Activated T-helper 1 cell treated with anti-CD3 and anti-CD28 coated beads, Interleukin-12 subunit alpha, Interleukin-12 subunit beta, Interleukin-2, Interleukin-4 antibody, amounts not matched to agents 30 ng/mL and 10 ng/mL and 1 ng/mL, durations not matched to agents 14 hours and 24 hours and 36 hours (primary cell): Measurements from ENCODE around the gene UBE2D1. TPM values are rescaled to one million over a fixed set of nuclear protein-coding genes. Genes with fewer than 3 reads are reported as not detected.

Experiments
- DNase-seq: peaks from one replicate; pipeline ENCODE4 v3.0.0; 2021; ENCODE audit warnings: low spot score
- H3K27ac Mint-ChIP-seq: one replicate; pipeline ENCODE4 v1.8.0; 2021; ENCODE audit warnings: mild to moderate bottlenecking, mixed read lengths
- H3K27me3 Mint-ChIP-seq: one replicate; pipeline ENCODE4 v1.8.0; 2022; ENCODE audit warnings: mild to moderate bottlenecking, moderate library complexity, mixed read lengths; ENCODE audit not compliant: insufficient read depth
- H3K36me3 Mint-ChIP-seq: one replicate; pipeline ENCODE4 v1.8.0; 2021; ENCODE audit warnings: low read depth, mixed read lengths
- H3K4me1 Mint-ChIP-seq: one replicate; pipeline ENCODE4 v1.8.0; 2021; ENCODE audit warnings: low read depth, mixed read lengths
- H3K4me3 Mint-ChIP-seq: one replicate; pipeline ENCODE4 v1.8.0; 2021; ENCODE audit warnings: mild to moderate bottlenecking, moderate library complexity, mixed read lengths
- H3K9me3 Mint-ChIP-seq: one replicate; pipeline ENCODE4 v1.8.0; 2021; ENCODE audit warnings: mixed read lengths
- intact Hi-C: fragments of 100-400 bp; cut with micrococcal nuclease; formaldehyde crosslinking; loops from one replicate; pipeline ENCODE4 v1.15.1; 2024
- total RNA-seq: library from RNA; stranded (reverse); gene quantifications from 2 replicates; pipeline ENCODE4 v1.2.3, GENCODE V29; 2022

Gene UBE2D1
- total RNA-seq, 1 donor from 2014 or later, result 17.9 TPM

DNA sequence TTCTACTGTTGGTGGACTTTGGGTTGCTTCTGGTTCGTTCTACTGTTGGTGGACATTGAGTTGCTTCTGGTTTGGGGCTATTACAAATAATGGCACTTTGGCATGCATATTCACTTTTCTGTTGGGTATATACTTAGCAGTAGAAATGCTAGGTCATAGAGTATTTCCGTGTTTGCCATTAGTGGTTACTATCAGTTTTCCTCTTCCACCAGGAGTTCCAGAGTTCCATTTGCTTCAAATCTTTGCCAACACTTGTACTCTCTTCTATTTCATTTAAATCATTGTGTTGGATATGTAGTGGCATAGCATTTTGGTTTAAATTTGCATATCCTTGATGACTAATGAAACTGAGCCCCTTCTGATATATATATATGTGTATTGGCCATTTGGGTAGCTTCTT, 15.2 kb downstream of the UBE2D1 start:
- intact Hi-C loops, result no loop called here
- Mint-ChIP-seq H3K9me3 (no peaks in the 10 kb centered on the region), H3K4me3 (no peak overlapping the region), H3K4me1 (no peaks in the 10 kb centered on the region), H3K36me3 (peaks cover 6% of the 10 kb centered on the region), H3K27me3 (no peaks in the 10 kb centered on the region), H3K27ac (no peak overlapping the region)
- DNase-seq, result no peak

DNA sequence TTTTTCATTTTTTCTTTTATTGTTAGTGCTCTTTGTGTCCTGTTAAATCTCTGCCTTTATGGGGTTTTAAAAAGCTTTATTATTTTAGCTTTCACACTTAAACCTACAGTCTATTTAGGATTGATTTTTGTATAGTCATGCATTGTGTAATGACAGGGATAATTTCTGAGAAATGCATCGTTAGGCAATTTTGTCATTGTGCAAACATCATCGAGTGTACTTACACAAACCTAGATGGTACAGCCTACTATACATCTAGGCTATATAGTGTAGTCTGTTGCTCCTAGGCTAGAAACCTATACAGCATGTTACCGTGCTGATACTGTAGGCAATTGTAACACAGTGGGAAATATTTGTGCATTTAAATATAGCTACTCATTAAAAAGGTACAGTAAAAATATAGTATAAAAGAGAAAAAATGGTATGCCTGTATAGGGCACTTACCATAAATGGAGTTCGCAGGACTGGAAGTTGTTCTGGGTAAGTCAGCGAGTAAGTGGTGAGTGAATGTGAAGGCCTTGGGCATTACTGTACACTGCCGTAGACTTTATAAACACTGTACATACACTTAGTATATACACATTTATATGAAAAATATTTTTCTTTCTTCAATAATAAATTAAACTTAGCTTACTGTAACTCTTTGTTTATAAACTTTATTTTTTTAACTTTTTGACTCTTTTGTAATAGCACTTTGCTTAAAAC, 16.0 kb downstream of the UBE2D1 start:
- intact Hi-C loops, result no loop called here

DNA sequence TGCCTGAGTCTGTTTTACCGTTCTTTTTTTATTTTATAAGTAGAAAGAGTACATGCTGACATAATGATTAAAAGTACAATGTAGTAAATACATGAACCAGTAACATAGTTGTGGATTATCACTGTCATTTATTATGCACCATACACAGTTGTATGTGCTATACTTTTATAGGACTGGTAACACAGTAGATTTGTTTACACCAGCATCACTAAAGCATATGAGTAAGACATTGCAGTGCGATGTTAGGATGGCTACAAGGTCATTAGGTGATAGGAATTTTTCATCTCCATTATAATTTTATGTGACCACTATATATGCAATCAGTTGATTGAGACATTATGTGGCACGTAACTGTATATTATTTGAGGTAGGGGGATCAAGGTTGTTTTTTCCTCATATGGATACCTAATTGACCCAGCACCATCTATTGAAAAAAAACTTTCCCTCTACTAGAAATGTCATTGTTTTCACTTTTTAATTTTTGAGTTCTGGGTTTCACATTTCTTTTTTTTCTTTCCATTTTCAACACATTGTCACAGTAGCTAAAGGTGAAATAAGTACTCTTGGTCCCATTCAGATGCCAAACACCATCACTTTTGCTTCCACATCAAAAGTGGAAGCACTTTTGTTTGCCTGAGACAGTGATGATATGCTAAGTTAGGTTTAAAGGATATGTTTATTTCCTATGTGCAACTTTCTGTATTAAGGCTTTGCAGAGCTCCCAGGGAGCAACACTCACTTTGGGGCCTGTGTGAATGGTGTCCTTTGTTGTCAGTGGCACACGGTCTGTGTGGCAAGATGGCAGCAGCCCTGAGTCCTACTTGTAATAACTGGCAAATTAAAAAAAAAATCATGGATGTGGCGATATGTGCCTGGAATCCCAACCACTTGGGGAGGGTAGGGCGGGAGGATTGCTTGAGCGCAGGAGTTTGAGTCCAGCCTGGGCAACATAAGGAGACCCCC, 17.1 kb downstream of the UBE2D1 start:
- Mint-ChIP-seq H3K27ac (no peak overlapping the region), H3K4me3 (no peak overlapping the region), H3K36me3 (no peaks in the 10 kb centered on the region), H3K4me1 (no peaks in the 10 kb centered on the region), H3K27me3 (no peaks in the 10 kb centered on the region), H3K9me3 (no peaks in the 10 kb centered on the region)
- intact Hi-C loops, result no loop called here
- no peak for DNase-seq

More for the DNA sequence above, 16.0 kb downstream of the UBE2D1 start:
- Mint-ChIP-seq H3K36me3 (peaks cover 4% of the 10 kb centered on the region), H3K4me1 (no peaks in the 10 kb centered on the region), H3K9me3 (no peaks in the 10 kb centered on the region), H3K27ac (no peak overlapping the region), H3K4me3 (no peak overlapping the region), H3K27me3 (no peaks in the 10 kb centered on the region)
- no peak for DNase-seq

DNA sequence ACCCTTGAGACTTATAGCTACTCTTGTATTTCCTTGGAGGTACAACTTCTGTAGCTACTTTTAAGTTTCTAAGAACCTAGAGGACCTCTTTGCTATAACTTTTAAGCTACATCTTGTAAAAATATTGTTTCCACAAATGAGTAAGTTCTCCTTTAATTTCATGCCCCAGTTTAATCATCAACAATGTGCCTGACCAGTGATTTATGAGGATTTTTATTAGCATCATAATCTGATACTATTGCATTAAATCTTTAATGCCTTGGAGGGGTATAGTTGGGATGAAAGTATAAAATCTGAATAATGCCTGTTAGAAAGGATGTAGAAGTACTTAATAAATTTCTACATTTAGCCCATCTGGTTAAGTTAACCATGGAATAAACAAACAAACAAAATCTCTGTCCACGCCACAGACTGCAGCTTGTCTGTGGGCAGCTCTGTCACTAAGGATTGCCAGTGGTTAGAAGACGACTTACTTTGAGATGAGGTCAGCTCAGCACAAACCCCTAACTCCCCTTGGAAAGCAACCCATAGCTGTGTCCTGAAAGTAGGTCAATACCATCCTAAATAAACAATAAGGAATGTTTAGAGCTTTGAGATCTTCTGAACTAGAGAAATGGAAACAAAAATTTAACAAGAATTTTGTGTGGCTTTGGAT, 18.3 kb downstream of the UBE2D1 start:
- Mint-ChIP-seq H3K27me3 (no peaks in the 10 kb centered on the region), H3K9me3 (no peaks in the 10 kb centered on the region), H3K4me3 (no peak overlapping the region), H3K4me1 (no peaks in the 10 kb centered on the region), H3K36me3 (no peaks in the 10 kb centered on the region), H3K27ac (no peak overlapping the region)
- DNase-seq, result no peak
- intact Hi-C loops, result no loop called here

DNA sequence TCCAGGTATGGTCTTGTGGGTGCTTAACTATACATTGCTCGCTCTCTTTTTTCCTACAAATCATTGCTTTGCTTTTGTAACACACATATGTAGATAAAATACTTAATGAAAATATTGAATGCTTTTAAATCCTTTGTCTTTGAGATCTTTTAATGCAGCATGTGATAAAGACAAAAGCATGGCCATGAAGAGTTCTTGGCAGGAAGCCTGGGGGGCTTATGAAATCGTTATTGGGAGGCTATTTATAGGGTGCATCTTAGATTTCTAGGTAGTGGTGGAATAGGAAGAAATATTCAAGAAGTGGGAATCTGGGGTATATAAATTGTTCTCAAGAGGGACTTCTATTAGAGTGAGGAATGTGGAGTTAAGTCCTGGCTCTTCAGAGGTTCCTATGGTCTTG, 21.9 kb downstream of the UBE2D1 start:
- no peaks in the 10 kb centered on the region for H3K27me3 Mint-ChIP-seq
- H3K4me3 Mint-ChIP-seq, result no peak overlapping the region
- H3K27ac Mint-ChIP-seq, result no peak overlapping the region
- H3K4me1 Mint-ChIP-seq, result peaks cover 15% of the 10 kb centered on the region
- peaks cover 8% of the 10 kb centered on the region for H3K36me3 Mint-ChIP-seq
- no peak for DNase-seq
- intact Hi-C loops, result no loop called here
- H3K9me3 Mint-ChIP-seq, result no peaks in the 10 kb centered on the region

DNA sequence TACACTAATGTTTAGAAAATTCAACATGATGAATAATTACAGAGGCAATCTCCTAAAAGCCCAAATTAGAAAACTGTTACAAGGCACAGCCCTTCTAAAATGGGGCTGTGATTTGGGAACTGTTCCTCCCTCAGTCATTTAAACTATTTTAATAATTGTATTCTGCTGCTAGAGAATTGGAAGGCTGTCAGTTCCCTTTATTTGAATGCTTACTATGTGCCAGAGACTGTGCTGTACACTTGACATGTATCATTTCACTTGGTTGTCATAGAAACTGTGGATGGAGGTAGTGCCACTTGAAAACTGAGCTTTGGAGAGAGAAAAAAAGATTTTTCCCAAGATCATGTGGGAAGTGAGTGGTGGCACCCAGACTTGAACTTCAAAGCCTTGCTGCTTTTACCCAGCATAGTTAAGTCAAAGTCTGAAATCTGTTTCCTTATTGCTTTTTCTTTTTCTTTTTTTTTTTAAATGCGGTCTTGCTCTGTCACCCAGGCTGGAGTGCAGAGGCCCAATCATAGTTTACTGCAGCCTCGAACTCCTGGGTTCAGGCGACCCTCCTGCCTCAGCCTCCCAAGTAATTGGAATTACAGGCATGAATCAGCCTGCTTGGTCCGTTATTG, 23.6 kb downstream of the UBE2D1 start:
- intact Hi-C loops, result no loop called here
- Mint-ChIP-seq H3K9me3 (no peaks in the 10 kb centered on the region), H3K4me3 (no peak overlapping the region), H3K27ac (no peak overlapping the region), H3K4me1 (peaks cover 15% of the 10 kb centered on the region), H3K27me3 (no peaks in the 10 kb centered on the region), H3K36me3 (peaks cover 10% of the 10 kb centered on the region)
- no peak for DNase-seq

DNA sequence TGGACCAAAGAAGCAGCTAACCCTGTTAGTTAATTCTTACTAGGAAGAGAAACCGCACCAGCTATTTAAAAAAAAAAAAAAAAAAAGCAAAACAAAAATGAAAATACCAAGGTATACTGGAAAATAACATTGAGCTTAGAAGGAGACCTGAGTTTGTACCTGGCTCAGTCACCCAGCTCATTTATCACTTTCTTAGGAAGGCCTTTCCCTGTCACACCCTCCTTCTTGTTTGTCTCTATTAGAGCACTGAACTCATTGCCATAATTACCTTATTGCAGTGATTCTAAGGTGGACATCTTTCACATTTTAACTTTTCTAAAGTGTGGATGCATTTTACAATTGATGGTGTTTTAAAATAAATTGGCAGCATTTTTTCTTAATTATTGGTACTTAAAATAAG, 24.1 kb downstream of the UBE2D1 start:
- intact Hi-C loops, result no loop called here
- Mint-ChIP-seq H3K27ac (no peak overlapping the region), H3K4me3 (no peak overlapping the region), H3K9me3 (no peaks in the 10 kb centered on the region), H3K4me1 (peaks cover 15% of the 10 kb centered on the region), H3K27me3 (no peaks in the 10 kb centered on the region), H3K36me3 (peaks cover 12% of the 10 kb centered on the region)
- DNase-seq, result no peak

DNA sequence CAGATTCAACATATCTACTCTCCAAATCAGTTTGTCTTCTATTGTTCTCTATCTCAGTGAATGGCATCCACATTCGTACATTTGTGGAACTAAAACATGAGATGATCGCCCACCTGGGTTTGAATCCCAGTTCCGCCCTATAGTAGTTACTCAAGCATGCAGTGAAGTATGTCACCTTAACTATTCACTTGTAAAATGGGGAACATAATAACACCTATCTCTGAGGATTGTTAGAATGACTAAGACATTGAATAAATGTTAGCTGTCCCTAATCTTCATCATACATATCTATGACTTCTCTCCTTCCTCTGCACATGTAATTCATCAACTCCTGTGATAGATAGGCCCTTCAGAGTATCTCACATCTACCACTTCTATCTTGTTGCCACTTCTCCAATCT, 24.7 kb downstream of the UBE2D1 start:
- Mint-ChIP-seq H3K27ac (no peak overlapping the region), H3K36me3 (peaks cover 15% of the 10 kb centered on the region), H3K4me3 (no peak overlapping the region), H3K9me3 (no peaks in the 10 kb centered on the region), H3K4me1 (peaks cover 15% of the 10 kb centered on the region), H3K27me3 (no peaks in the 10 kb centered on the region)
- no peak for DNase-seq
- intact Hi-C loops, result no loop called here

DNA sequence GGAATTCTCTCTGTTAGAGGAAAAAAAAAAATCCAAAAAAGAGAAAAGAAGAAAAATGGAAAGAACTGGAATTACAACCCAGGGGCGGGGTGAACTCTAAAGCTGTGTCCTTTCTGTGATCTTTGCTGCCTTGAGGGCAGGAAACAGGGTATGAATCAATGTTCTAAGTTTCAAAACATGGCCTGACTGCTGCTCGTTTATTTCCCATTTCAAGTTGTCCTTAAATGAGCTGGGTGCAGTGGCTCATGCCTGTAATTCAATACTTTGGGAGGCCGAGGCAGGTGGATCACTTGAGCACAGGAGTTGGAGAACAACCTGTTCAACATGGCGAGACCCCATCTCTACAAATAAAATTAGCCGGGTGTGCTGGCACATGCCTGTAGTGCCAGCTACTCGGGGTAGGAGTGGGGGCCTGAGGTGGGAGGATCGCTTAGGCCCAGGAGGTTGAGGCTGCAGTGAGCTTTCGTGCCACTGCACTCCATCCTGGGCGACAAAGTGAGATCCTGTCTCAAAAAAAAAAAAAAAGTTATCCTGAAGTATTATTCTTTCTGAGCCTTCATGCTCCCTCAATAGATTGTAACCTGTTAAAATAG, 25.7 kb downstream of the UBE2D1 start:
- intact Hi-C loops, result no loop called here
- no peak overlapping the region for H3K27ac Mint-ChIP-seq
- no peaks in the 10 kb centered on the region for H3K27me3 Mint-ChIP-seq
- H3K4me3 Mint-ChIP-seq, result no peak overlapping the region
- DNase-seq, result no peak
- peaks cover 15% of the 10 kb centered on the region for H3K36me3 Mint-ChIP-seq
- no peaks in the 10 kb centered on the region for H3K9me3 Mint-ChIP-seq
- peaks cover 15% of the 10 kb centered on the region for H3K4me1 Mint-ChIP-seq

DNA sequence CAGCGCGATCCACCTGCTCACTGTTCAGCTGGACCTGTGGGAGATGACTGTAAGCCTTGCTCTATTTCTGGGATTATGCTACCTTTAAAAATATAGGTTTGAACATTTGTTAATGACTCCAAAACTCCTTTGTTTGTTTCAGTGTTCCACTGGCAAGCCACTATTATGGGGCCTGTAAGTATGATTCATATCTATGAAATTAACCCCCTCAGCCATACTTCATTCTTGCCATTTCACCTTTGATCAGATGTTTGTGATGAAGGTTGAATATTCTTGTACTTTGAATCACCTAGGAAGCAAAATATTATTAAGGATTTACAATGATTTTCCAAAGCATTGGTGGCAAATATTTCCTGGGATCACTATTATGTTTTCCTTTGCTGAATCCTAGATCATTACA, 26.5 kb downstream of the UBE2D1 start:
- intact Hi-C loops, result no loop called here
- peaks cover 15% of the 10 kb centered on the region for H3K36me3 Mint-ChIP-seq
- peaks cover 15% of the 10 kb centered on the region for H3K4me1 Mint-ChIP-seq
- no peaks in the 10 kb centered on the region for H3K9me3 Mint-ChIP-seq
- no peak overlapping the region for H3K4me3 Mint-ChIP-seq
- H3K27me3 Mint-ChIP-seq, result no peaks in the 10 kb centered on the region
- no peak for DNase-seq
- H3K27ac Mint-ChIP-seq, result no peak overlapping the region

DNA sequence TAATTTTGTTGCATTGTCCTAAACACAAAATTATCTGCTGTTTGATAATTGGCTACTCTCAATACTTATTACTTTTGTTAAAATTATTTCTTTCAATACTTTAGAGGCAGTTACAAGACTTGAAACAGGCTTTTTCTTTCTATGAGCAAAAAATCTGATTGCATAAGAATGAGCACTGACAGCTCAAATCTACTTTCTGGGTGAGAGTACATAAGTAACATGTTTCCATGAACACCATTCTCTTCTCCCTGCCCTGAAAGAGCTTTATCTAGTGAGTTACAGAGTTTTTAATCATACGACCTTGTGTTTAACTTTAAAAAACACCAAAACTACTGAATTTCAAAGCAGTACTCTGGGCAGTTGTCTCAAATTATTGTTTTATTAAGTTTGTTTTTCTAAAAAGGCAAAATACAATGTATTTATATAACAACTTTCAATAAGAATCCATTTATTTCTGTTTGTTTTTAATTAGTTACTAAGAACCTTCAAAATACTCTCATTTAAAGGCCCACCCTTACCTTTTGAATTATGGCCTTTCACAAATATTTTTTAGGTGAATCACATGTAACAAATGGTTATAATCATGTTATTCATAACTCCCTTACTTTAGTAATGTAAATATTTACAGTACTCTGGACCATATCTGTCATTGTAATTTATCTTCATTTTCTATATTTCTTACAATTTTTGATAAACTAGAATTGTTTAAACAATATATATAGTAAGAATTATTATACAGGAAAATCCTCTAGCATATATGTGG, 27.4 kb downstream of the UBE2D1 start:
- no peak overlapping the region for H3K27ac Mint-ChIP-seq
- H3K9me3 Mint-ChIP-seq, result no peaks in the 10 kb centered on the region
- intact Hi-C loops, result no loop called here
- DNase-seq, result no peak
- H3K4me1 Mint-ChIP-seq, result peaks cover 15% of the 10 kb centered on the region
- H3K36me3 Mint-ChIP-seq, result peaks cover 15% of the 10 kb centered on the region
- no peak overlapping the region for H3K4me3 Mint-ChIP-seq
- no peaks in the 10 kb centered on the region for H3K27me3 Mint-ChIP-seq

DNA sequence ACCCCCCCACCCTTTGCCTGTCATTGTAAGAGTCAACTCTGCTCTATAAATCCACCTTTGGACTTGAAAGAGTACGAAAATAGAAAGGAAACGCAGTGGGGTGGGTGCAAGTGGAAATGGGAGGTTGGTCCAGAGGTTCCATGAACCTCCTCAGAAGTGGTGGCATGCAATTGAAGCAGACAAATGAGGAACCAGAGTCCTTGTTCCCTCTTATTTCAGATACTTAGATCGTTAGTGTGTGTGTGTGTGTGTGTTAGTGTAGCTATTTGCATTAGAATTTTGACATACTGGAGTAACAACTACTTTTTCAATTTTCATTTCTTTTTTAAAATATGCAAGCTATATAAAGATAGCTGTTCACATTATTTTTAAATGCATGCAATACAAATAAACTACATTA, 32.3 kb downstream of the UBE2D1 start:
- Mint-ChIP-seq H3K9me3 (no peaks in the 10 kb centered on the region), H3K27me3 (no peaks in the 10 kb centered on the region), H3K4me3 (no peak overlapping the region), H3K27ac (no peak overlapping the region), H3K36me3 (peaks cover 7% of the 10 kb centered on the region), H3K4me1 (no peaks in the 10 kb centered on the region)
- no peak for DNase-seq
- intact Hi-C loops, result no loop called here
